ENCODE data around the gene FAM114A1. TPM values are rescaled to one million over a fixed set of nuclear protein-coding genes. Genes with fewer than 3 reads are reported as not detected.
A peak's percentile ranks its signal among the peaks of the same experiment; 100 is the strongest.

FAM114A1 gene
- total and polyA plus RNA-seq, 2 donors from 2014 or later = 10.8 to 31.1 TPM

GRCh38 chr4:38952017-38952416 is 84.4 kb downstream of the FAM114A1 start:
- Histone ChIP-seq H3K27ac (ENCODE audit: low read depth in 2 of 2, low read length in 2 of 2) (no peak overlapping the region), H3K27me3 (ENCODE audit: control insufficient read depth, insufficient read depth, low read length) (no peaks in the 10 kb centered on the region), H3K36me3 (ENCODE audit: control insufficient read depth in 2 of 3, insufficient read depth in 3 of 3, low read length in 3 of 3) (no peaks in the 10 kb centered on the region), H3K9me3 (ENCODE audit: control insufficient read depth in 2 of 3, insufficient read depth in 1 of 3, low read length in 3 of 3) (no peaks in the 10 kb centered on the region), H3K4me1 (ENCODE audit: control insufficient read depth in 2 of 3, insufficient read depth in 2 of 3, low read depth in 1 of 3, low read length in 3 of 3) (no peaks in the 10 kb centered on the region), H3K9ac (ENCODE audit: low read length in 3 of 3) (no peak overlapping the region), H3K4me3 (ENCODE audit: low read length in 3 of 3) (no peak overlapping the region)
- DNase-seq = peak in 2 of 5 donors; percentile 37 to 47
- no peak for TF ChIP-seq CTCF (IDR thresholded peaks at IDR 0.05; ENCODE audit: borderline replicate concordance, extremely low read depth, insufficient read depth)
- no peak for FAIRE-seq
- intact Hi-C loops (cut with DNase I) = no loop called here

GRCh38 chr4:38954727-38955126 is 87.1 kb downstream of the FAM114A1 start:
- Histone ChIP-seq H3K27ac (ENCODE audit: low read depth in 2 of 2, low read length in 2 of 2) (no peak overlapping the region), H3K4me3 (ENCODE audit: low read length in 3 of 3) (no peak overlapping the region), H3K4me1 (ENCODE audit: control insufficient read depth in 2 of 3, insufficient read depth in 2 of 3, low read depth in 1 of 3, low read length in 3 of 3) (no peaks in the 10 kb centered on the region), H3K36me3 (ENCODE audit: control insufficient read depth in 2 of 3, insufficient read depth in 3 of 3, low read length in 3 of 3) (no peaks in the 10 kb centered on the region), H3K27me3 (ENCODE audit: control insufficient read depth, insufficient read depth, low read length) (no peaks in the 10 kb centered on the region), H3K9me3 (ENCODE audit: control insufficient read depth in 2 of 3, insufficient read depth in 1 of 3, low read length in 3 of 3) (no peaks in the 10 kb centered on the region), H3K9ac (ENCODE audit: low read length in 3 of 3) (no peak overlapping the region)
- FAIRE-seq (no peak), DNase-seq (no peak)
- no peak for TF ChIP-seq CTCF (IDR thresholded peaks at IDR 0.05; ENCODE audit: borderline replicate concordance, extremely low read depth, insufficient read depth)
- intact Hi-C loops (cut with DNase I) = no loop called here

GRCh38 chr4:38955957-38956356 is 88.4 kb downstream of the FAM114A1 start:
- FAIRE-seq (no peak), DNase-seq (peak in 1 of 5 donors; percentile 10)
- Histone ChIP-seq H3K9ac (ENCODE audit: low read length in 3 of 3) (no peak overlapping the region), H3K4me1 (ENCODE audit: control insufficient read depth in 2 of 3, insufficient read depth in 2 of 3, low read depth in 1 of 3, low read length in 3 of 3) (no peaks in the 10 kb centered on the region), H3K36me3 (ENCODE audit: control insufficient read depth in 2 of 3, insufficient read depth in 3 of 3, low read length in 3 of 3) (no peaks in the 10 kb centered on the region), H3K27me3 (ENCODE audit: control insufficient read depth, insufficient read depth, low read length) (no peaks in the 10 kb centered on the region), H3K27ac (ENCODE audit: low read depth in 2 of 2, low read length in 2 of 2) (no peak overlapping the region), H3K4me3 (ENCODE audit: low read length in 3 of 3) (no peak overlapping the region), H3K9me3 (ENCODE audit: control insufficient read depth in 2 of 3, insufficient read depth in 1 of 3, low read length in 3 of 3) (no peaks in the 10 kb centered on the region)
- intact Hi-C loops (cut with DNase I) = no loop called here
- no peak for TF ChIP-seq CTCF (IDR thresholded peaks at IDR 0.05; ENCODE audit: borderline replicate concordance, extremely low read depth, insufficient read depth)

GRCh38 chr4:38957261-38957815 is 89.7 kb downstream of the FAM114A1 start:
- no peak overlapping the region for H3K4me3 ChIP-seq (ENCODE audit: low read length in 3 of 3)
- H3K9me3 ChIP-seq (ENCODE audit: control insufficient read depth in 2 of 3, insufficient read depth in 1 of 3, low read length in 3 of 3) = no peaks in the 10 kb centered on the region
- no peak overlapping the region for H3K27ac ChIP-seq (ENCODE audit: low read depth in 2 of 2, low read length in 2 of 2)
- H3K4me1 ChIP-seq (ENCODE audit: control insufficient read depth in 2 of 3, insufficient read depth in 2 of 3, low read depth in 1 of 3, low read length in 3 of 3) = no peaks in the 10 kb centered on the region
- DNase-seq = no peak
- no peak for TF ChIP-seq CTCF (IDR thresholded peaks at IDR 0.05; ENCODE audit: borderline replicate concordance, extremely low read depth, insufficient read depth)
- intact Hi-C loops (cut with DNase I) = no loop called here
- no peaks in the 10 kb centered on the region for H3K27me3 ChIP-seq (ENCODE audit: control insufficient read depth, insufficient read depth, low read length)
- H3K36me3 ChIP-seq (ENCODE audit: control insufficient read depth in 2 of 3, insufficient read depth in 3 of 3, low read length in 3 of 3) = no peaks in the 10 kb centered on the region
- no peak for FAIRE-seq
- H3K9ac ChIP-seq (ENCODE audit: low read length in 3 of 3) = no peak overlapping the region

Measured in kidney (tissue), 14 donors.